ENCODE results near the gene EIF4B.
A peak's percentile ranks its signal among the peaks of the same experiment; 100 is the strongest.

The EIF4B gene

GRCh38 chr12:53057816-53058500, 51.7 kb downstream of the EIF4B start:
- no peak for DNase-seq (ENCODE audit: low spot score)

- DNase-seq (ENCODE audit: low spot score): no peak
Measured at GRCh38 chr12:53058674-53059433, 52.6 kb downstream of the EIF4B start.

- no peak for DNase-seq (ENCODE audit: low spot score)
Measured at GRCh38 chr12:53059434-53060063, 53.3 kb downstream of the EIF4B start.

- DNase-seq (ENCODE audit: low spot score): no peak
Measured at GRCh38 chr12:53060064-53060720, 53.9 kb downstream of the EIF4B start.

GRCh38 chr12:53060721-53061276, 54.5 kb downstream of the EIF4B start:
- no peak for DNase-seq (ENCODE audit: low spot score)

DNA sequence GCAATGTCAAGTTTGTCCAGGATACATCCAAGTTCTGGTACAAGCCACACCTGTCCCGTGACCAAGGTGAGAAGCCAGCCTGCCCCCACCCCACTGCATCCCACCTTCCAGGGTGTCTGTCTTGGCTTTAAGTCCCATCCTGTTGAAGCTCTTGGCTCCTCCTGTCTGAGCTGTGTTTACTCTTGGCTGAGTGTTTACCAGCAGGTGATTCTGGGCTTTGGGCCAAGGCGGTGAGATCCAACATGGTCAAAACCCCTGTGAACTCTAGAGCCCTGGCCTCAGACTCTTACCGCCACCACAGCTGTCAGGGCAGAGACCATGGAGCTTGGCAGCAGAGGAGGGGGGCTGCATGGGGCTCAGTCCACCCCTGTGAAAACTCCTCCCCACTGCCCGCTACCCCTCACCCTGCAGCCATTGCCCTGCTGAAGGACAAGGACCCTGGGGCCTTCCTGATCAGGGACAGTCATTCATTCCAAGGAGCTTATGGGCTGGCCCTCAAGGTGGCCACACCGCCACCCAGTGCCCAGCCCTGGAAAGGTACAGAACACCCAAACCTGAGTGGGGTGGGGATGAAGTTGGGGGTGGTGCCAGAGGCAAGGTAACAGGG, 55.3 kb downstream of the EIF4B start:
- peak; percentile 68 for DNase-seq (ENCODE audit: low spot score)

GRCh38 chr12:53062011-53062961, 56.0 kb downstream of the EIF4B start:
- DNase-seq (ENCODE audit: low spot score): no peak

DNA sequence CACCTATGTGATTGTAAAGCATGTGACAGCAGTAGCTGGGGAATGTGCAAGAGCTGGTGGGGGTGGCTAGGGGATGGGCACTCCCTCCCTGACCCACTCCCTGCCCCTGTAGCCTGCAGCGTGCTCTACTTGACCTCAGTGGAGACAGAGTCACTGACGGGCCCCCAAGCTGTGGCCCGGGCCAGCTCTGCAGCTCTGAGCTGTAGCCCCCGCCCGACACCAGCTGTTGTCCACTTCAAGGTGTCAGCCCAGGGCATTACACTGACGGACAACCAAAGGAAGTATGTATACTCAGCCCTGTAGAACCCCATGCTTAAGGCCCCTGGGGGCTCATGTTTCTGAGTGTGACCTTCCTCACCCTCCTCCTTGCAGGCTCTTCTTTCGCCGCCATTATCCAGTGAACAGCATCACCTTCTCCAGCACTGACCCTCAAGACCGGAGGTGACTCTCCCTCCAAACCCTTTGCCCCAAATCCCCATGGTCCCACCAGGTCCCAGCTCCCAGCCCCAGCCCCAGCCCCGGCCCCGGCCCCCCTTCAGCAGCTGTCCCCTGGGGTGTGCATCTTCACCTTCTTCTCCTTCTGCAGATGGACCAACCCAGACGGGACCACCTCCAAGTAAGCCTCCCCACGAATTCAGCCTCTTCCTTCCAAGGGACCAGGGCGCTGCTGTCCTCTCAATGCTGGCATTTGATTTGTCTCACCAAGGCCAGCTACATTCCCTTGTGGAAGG, 56.9 kb downstream of the EIF4B start:
- no peak for DNase-seq (ENCODE audit: low spot score)

DNA sequence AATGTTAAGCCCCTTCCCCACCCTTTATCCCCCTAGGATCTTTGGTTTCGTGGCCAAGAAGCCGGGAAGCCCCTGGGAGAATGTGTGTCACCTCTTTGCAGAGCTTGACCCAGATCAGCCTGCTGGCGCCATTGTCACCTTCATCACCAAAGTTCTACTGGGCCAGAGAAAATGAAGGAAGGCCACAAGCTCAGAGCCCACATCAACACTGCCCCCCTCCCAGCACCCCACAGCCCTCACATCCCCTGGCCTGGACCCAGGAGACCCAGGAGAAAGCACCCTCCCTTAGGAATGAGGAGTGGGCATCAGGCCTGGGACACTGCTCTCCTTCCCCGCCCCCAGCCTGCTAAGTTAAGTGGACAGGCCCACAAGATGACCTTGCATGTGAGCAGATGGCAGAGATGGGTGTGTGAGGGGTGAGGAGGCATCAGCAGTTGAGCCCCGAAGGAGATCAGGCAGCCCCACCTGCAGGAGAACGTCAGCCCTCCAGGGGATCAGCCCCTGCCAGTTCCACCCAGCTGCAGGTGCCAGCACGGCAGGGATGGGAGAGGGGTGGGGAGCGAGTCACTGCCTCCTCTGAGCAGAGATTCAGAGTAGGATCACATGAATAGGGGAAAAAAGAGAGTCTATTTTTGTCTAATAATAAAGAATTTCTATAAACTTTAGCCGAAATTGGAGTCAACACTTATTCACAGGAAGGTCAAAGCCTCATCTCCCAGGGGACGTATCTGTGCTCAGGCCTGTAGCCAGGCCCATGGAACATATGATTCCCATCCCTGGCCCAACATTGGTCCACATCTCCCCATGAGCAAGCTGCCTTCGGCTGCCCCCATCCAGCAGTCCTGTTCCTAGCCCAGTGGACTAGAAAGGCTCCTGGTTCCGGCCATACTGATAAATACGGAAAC, 57.7 kb downstream of the EIF4B start:
- no peak for DNase-seq (ENCODE audit: low spot score)

GRCh38 chr12:53064613-53065436, 58.6 kb downstream of the EIF4B start:
- DNase-seq (ENCODE audit: low spot score): no peak

DNA sequence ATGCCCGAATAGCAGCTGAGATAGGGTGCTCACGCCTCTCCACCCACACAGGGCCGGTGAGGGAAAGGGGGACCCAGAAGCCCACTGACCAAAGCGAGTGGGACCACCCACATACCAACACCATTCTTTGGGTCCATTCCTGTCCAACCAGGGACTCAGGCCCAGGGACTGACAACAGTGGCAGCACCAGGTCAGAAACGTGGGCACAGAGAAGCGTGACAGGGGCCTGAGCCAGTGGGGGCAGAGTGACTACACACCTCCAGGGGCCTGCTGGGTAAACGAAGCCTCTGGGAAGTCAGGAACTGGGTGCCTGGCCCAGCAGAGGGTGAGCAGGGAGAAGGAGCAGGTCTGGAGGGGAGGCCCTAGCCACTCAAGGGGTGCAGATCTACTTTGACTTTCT, 59.2 kb downstream of the EIF4B start:
- no peak for DNase-seq (ENCODE audit: low spot score)

GRCh38 chr12:53065975-53066931, 60.0 kb downstream of the EIF4B start:
- DNase-seq (ENCODE audit: low spot score): peak; percentile 80

DNA sequence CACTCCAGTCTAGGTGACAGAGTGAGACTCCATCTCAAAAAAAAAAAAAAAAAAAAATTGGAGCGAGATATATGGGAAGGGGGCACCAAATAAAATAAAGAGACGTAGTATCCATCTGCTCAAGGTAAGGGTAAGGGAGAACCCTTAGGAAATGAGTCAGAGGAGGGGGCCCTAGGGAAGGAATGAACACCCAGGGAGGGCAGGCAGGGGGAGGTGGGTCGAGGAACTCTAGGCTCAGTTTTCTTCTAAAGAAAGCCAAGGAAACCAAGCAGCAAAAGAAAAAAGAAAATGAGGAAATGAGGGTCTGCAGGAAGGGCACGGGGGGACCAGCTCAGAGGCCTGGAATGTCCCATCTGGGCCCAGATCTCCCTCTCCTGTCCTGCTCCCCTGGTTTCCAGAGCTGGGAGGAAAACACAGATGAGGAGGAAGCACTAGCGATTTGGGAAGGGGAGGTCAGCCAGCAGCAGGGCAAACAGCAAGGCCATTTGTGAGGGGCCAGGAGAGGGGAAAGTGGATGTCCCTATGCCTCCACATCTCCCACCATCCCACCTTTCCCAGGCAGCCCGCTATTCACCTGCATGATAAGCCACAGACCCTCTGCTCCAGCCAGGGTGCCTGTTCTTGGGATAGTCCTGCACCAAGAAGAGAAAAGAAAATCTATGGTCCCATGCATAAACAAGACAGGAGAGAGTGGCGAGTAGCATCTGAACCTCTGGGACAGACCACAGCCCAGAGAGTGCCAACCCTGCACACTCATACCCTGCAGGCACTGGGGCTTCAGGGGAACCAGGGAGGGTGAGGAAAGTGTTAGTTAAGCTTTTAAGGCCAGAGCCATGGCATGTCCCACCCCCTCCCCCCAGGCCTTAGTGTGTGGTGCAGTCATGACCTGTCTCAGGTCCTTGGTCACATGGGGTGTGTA, 61.1 kb downstream of the EIF4B start:
- DNase-seq (ENCODE audit: low spot score): no peak

GRCh38 chr12:53067993-53068770, 61.9 kb downstream of the EIF4B start:
- no peak for DNase-seq (ENCODE audit: low spot score)

All from cerebellar cortex (tissue), 1 donor.